Cardiac septum (tissue), 1 donor: ENCODE results near the gene FLCN. TPM values are rescaled to one million over a fixed set of nuclear protein-coding genes. Genes with fewer than 3 reads are reported as not detected.

Source experiments
- DNase-seq: peaks from one replicate; pipeline ENCODE4 v3.0.0-alpha.2; 2020; ENCODE audit warnings: low spot score
- intact Hi-C: fragments of 100-400 bp; cut with DNase I; formaldehyde crosslinking; loops from one replicate; pipeline ENCODE4 v1.14.0; 2022
- total RNA-seq: library from RNA; stranded (reverse); fragmentation: NEBNext Ultra II Directional; extraction: Animal tissue kit (Norgen Biotek cat#: 25700); gene quantifications from one replicate; pipeline ENCODE4 v1.2.1, GENCODE V29; 2021
- donor health status: DM: no; HTN: no; CAD: no.

Gene FLCN
- total RNA-seq, 1 donor from 2014 or later: 36.1 TPM

DNA sequence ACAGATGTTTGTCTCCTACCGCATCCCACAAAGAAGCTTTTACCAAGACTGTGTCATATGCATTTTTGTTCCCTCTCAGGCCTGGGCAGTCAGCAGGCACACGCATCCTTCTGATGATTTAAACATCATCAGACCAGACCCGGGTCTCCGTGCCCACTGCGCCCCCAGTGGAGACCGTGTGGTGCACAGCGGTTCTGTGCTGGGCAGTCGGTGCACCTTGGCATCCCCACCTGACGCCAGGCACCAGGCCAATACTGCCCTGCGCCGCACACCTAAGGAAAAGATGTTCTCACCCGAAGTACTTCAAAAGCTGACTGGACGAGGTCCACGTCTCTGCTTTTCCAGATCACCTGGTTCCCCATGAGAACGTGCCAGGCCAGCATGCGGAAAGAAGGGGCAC lies 20.2 kb downstream of the FLCN start:
- DNase-seq: no peak
- intact Hi-C loops: no loop called here

GRCh38 chr17:17216236-17216635 lies 20.7 kb downstream of the FLCN start:
- intact Hi-C loops: no loop called here
- no peak for DNase-seq

- intact Hi-C loops: no loop called here
- no peak for DNase-seq
Observed at GRCh38 chr17:17215575-17215974, 21.4 kb downstream of the FLCN start.

DNA sequence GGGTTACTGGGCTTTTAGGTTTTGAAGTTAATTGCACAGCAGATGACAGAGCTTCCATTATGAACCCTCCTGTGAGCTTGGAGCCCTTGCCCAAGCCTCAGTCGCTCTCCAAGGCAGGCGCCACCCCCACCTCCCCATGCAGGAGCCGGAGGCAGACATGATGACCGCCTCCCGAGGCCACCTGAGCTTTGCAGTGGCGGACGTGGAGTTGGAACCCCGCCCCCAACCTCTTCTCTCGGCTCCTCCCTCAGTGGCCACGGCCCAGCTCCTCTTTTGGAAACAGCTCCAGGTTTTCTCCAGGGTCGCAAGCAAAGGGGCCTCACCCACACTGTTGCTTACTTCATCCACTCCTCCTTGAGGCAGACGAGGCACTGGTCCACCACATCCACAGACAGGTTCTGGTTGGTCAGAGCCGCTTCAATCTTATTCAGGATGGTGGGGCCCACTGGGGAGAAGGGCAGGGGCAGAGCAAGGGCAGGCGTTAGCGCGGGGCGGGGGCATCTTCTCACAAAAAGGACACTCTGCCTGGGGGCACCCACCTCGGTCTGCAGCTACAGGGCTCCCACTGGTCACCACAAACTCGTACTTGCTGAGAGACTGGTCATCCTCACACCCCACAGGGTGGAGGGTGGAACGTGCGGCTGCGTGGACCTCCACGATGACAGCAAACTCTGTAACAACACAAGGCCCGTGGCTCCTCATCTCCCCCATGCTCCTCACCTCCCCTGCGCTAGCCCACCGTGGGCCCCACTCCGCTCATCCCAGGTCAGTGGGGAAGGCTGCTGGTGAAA lies 22.1 kb downstream of the FLCN start:
- intact Hi-C loops: no loop called here
- DNase-seq: no peak

- no peak for DNase-seq
- intact Hi-C loops: no loop called here
Observed at GRCh38 chr17:17213775-17214174, 23.2 kb downstream of the FLCN start.

DNA sequence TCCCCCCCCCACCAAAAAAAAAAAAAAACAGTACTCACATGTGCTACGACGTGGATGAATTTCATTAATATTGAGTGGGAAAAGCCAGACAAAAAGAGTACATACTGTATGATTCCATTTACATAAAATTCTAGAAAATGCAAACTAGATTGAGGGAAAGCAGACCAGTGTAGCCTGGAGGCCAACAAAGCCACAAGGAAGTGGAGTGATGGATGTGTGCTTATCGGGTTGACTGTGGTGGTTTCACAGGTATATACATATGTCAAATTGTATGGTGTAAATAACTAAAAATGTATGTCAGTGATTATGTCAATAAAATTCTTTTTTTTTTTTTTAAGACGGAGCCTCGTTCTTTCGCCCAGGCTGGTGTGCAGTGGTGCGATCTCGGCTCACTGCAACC lies 29.0 kb downstream of the FLCN start:
- DNase-seq: no peak
- intact Hi-C loops: loop anchor here (10.0 kb wide), 1 partner anchor 203 kb away; no protein-coding TSS in a partner anchor

GRCh38 chr17:17206913-17207335 lies 30.0 kb downstream of the FLCN start:
- intact Hi-C loops: loop anchor here (10.0 kb wide), 1 partner anchor 202 kb away; no protein-coding TSS in a partner anchor
- no peak for DNase-seq

GRCh38 chr17:17206124-17206912 lies 30.6 kb downstream of the FLCN start, which contains the start of gene PLD6:
TSS of gene PLD6 (minus strand) at chr17:17206333. CDS start at chr17:17206286, 47 bp downstream.
- DNase-seq: peak; percentile 90
- intact Hi-C loops: loop anchor here (10.0 kb wide), 1 partner anchor 202 kb away; no protein-coding TSS in a partner anchor

DNA sequence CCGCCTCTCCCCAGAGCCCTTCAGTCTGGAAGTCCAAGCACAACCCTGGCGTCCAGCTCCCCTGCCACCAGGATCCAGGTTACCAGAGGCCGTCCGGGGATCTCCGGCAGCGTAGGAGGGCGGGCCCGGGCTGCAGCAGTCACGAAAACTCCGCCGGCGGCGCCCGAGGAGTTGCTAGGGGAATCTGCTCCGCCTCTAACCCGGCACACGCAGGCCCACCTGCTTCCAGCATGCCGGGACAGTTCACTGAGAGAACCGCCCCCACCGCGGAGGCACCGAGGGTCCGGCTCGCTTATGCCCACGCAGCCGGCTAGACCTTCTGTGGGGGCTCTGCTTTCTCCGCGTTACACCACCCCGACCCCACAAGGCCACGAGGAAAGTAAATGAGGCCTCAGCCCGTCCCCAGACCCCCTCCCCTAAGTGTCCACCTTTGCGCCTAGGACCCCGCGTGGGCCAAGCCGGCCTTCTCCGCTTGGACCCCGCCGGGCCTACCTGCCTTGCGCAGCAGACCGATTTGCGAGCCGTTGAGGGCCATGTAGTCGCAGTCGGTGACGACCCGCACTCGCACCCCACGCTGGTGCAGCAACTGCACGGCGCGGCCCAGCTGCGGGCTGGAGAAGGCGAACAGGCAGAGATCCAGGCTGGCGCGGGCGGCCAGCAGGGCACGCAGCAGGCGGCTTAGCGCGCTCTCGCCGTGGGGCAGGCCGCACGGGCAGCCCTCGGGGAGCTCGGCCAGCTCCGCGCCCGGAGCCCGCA lies 31.4 kb downstream of the FLCN start:
- intact Hi-C loops: loop anchor here (10.0 kb wide), 1 partner anchor 201 kb away; no protein-coding TSS in a partner anchor

DNA sequence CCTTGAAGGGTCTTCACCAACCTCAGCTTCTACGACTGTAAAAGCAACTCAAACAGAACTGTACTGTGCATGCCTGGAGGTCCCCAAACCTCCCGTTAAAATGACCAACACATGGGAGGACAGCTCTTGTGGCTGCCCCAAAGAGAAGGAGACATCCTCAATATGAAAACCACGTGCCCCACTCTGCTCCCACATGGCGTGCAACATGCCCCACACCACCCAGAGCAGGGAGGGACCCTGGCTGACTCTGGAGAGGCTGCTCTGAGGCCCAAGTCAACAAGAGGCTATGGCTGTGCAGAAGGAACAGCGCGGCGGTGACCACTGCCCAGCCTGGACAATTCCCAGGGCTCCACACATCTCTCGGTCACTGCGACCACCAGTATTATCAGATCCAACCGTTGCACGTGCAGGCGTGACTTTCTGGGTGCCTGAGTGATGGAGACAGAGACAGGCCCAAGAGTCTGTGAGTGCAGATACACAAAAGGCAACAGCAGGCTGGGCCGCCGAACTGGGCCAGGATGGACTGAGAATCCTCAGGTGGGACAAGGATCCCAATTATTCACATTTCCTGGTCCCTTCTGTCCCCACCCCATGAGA lies 32.2 kb downstream of the FLCN start:
- intact Hi-C loops: loop anchor here (10.0 kb wide), 1 partner anchor 200 kb away; no protein-coding TSS in a partner anchor
- DNase-seq: no peak

More for the DNA sequence above, 31.4 kb downstream of the FLCN start:
- DNase-seq: no peak

- intact Hi-C loops: loop anchor here (10.0 kb wide), 1 partner anchor 199 kb away; no protein-coding TSS in a partner anchor
- DNase-seq: no peak
Observed at GRCh38 chr17:17204041-17204591, 32.9 kb downstream of the FLCN start.

GRCh38 chr17:17203173-17203730 lies 33.7 kb downstream of the FLCN start:
- intact Hi-C loops: loop anchor here (10.0 kb wide), 1 partner anchor 198 kb away; no protein-coding TSS in a partner anchor
- no peak for DNase-seq

DNA sequence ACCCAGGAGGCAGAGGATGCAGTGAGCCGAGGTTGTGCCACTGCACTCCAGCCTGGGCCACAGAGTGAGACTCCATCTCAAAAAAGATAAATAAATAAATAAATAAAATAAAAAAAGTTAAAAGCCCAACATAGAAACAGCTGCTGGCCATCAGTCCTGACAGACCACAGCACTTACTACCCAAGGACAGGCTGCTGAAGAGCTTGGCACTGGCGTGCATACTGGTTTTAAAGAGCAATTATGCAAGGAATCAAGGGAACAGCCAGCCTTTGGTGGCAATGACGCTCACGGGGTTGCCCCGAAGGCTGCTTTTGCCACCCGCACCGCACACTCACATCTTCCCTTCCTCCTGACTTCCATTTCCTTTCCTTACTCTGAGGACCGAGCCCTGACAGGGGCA lies 35.1 kb downstream of the FLCN start:
- intact Hi-C loops: loop anchor here (10.0 kb wide), 1 partner anchor 197 kb away; no protein-coding TSS in a partner anchor
- DNase-seq: no peak

- DNase-seq: no peak
- intact Hi-C loops: loop anchor here (10.0 kb wide), 1 partner anchor 196 kb away; no protein-coding TSS in a partner anchor
Observed at GRCh38 chr17:17201271-17201670, 35.7 kb downstream of the FLCN start.

DNA sequence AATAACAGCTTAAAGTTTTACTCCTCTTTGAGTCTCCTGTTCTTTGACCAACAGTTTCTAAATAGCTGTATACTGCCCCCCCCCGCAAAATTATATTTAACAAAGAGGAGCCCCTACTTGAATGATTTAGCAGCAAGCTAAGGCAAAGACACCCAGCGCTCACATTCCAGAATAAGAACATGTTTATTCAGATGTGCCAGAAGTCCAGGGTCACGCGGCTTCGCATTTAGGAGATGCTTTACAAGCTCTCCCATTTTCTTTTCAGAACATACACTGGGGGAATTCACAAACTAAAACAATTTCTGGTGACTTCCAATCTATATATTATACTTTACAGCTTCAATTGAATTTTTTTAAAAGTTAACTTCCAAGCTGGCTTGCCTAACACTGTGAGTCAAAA lies 36.1 kb downstream of the FLCN start:
- intact Hi-C loops: loop anchor here (10.0 kb wide), 1 partner anchor 196 kb away; no protein-coding TSS in a partner anchor
- DNase-seq: no peak

GRCh38 chr17:17200311-17200710 lies 36.7 kb downstream of the FLCN start:
- intact Hi-C loops: loop anchor here (10.0 kb wide), 1 partner anchor 196 kb away; no protein-coding TSS in a partner anchor
- DNase-seq: no peak

DNA sequence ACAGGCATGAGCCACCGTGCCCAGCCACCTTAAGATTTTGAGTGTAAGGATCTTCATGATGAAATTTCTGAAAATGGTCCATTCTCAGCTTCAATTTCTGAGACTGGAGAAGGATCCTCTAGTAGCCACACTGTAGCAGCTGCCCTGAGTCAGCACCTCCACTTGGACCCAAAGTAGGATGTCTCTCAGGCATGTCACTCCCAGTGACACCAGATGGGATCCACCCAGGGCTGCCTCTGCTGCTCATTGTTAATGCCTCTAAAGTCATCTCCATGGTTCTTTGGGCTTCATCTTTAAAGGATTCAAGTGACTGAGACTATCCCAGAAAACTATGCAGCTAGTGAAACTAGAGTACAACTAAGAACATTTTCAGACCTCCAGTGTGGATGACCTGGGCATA lies 38.7 kb downstream of the FLCN start:
- intact Hi-C loops: no loop called here

DNA sequence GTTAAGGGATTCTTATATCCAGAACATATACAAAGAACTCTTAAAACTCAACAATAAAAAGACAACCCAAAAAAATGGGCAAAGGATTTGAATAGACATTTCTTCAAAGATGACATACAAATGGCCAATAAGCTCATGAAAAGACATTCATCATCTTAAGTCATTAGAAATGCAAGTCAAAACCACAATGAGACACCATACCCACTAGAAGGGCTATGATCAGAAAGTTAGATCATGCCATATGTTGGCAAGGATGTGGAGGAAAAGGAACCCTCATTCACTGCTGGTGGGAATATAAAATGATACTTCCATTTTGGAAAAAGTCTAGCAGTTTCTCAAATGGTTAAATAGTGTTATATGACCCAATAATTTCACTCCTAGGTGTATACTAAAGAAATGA lies 40.2 kb downstream of the FLCN start:
- no peak for DNase-seq
- intact Hi-C loops: no loop called here

More for the DNA sequence above, 38.7 kb downstream of the FLCN start:
- no peak for DNase-seq
